ENCODE results near the gene WTAP. TPM values are rescaled to one million over a fixed set of nuclear protein-coding genes. Genes with fewer than 3 reads are reported as not detected.

Gene WTAP
- total and polyA plus RNA-seq, 12 donors = 56.8 to 162 (median 98.5) TPM

GRCh38 chr6:159801935-159802334 is 74.6 kb downstream of the WTAP start:
- intact Hi-C loops (cut with DNase I) = no loop called here
- Histone ChIP-seq H3K27me3 (no peaks in the 10 kb centered on the region), H3K27ac (no peak overlapping the region), H3K4me3 (no peak overlapping the region), H3K4me1 (replicated peaks in 1 of 2) (no peaks in the 10 kb centered on the region), H3K36me3 (replicated peaks in 1 of 2) (peaks cover 0 to 28% of the 10 kb centered on the region in 2 donors), H3K9me3 (replicated peaks in 1 of 3) (no peaks in the 10 kb centered on the region)
- 92 to 96% (median 95%) methylated on average over 8 of the region's 8 CpGs for WGBS, 4 donors
- DNase-seq = no peak
- TF ChIP-seq CTCF (IDR thresholded peaks at IDR 0.05) (no peak), POLR2A (IDR thresholded peaks at IDR 0.05) (no peak)

- Histone ChIP-seq H3K27me3 (no peaks in the 10 kb centered on the region), H3K4me1 (replicated peaks in 1 of 2) (no peaks in the 10 kb centered on the region), H3K36me3 (replicated peaks in 1 of 2) (peaks cover 0 to 3% of the 10 kb centered on the region in 2 donors), H3K9me3 (replicated peaks in 1 of 3) (no peaks in the 10 kb centered on the region), H3K27ac (no peak overlapping the region), H3K4me3 (no peak overlapping the region)
- DNase-seq = no peak
- 88 to 92% (median 91%) methylated on average over 10 of the region's 10 CpGs for WGBS, 4 donors
- intact Hi-C loops (cut with DNase I) = no loop called here
- TF ChIP-seq CTCF (IDR thresholded peaks at IDR 0.05) (no peak), POLR2A (IDR thresholded peaks at IDR 0.05) (no peak)
Measured at GRCh38 chr6:159804504-159804903, 77.2 kb downstream of the WTAP start.

- DNase-seq = no peak
- TF ChIP-seq POLR2A (IDR thresholded peaks at IDR 0.05) = no peak
- no peak for TF ChIP-seq CTCF (IDR thresholded peaks at IDR 0.05)
- 79 to 87% (median 86%) methylated on average over 6 of the region's 6 CpGs for WGBS, 4 donors
Measured at GRCh38 chr6:159805440-159806020, 78.2 kb downstream of the WTAP start.

More at GRCh38 chr6:159805440-159806020, 78.2 kb downstream of the WTAP start:
- Histone ChIP-seq H3K4me1 (replicated peaks in 1 of 2) (no peaks in the 10 kb centered on the region), H3K27me3 (no peaks in the 10 kb centered on the region), H3K27ac (no peak overlapping the region), H3K36me3 (replicated peaks in 1 of 2) (no peaks in the 10 kb centered on the region), H3K4me3 (no peak overlapping the region), H3K9me3 (replicated peaks in 1 of 3) (no peaks in the 10 kb centered on the region)
- intact Hi-C loops (cut with DNase I) = no loop called here

Small RNAs within 50 kb of the gene (small RNA-seq; reads per million reads assigned to genes)
- gene RNU4ATAC18P (0 reads per million in 2 donors), gene SNORA20 (153 to 223 reads per million in 2 donors), gene SNORA29 (0 reads per million in 2 donors)

Other genes starting within 250 kb of the WTAP start
- 1,000 to 10,000 TPM in 2 of 9 donors, 100 to 1,000 TPM in 7; 172 to 3,032 (median 451) TPM for gene SOD2, start 34.3 kb upstream of the WTAP start, total RNA-seq
- 100 to 1,000 TPM; 129 to 348 (median 208) TPM for gene SOD2, start 34.3 kb upstream of the WTAP start, polyA plus RNA-seq
- 100 to 1,000 TPM in 2 of 9 donors, 10 to 100 TPM in 6, 1 to 10 TPM in 1; 8.7 to 272 (median 19.0) TPM for gene ACAT2, start 34.5 kb downstream of the WTAP start, total RNA-seq
- 100 to 1,000 TPM in 1 of 3 donors, 10 to 100 TPM in 2; 10.1 to 305 (median 17.4) TPM for gene ACAT2, start 34.5 kb downstream of the WTAP start, polyA plus RNA-seq
- gene TCP1, start 62.1 kb downstream of the WTAP start, total RNA-seq = 100 to 1,000 TPM in 6 of 9 donors, 10 to 100 TPM in 3; 81.9 to 290 (median 124) TPM
- 100 to 1,000 TPM in 1 of 3 donors, 10 to 100 TPM in 2; 59.0 to 235 (median 88.8) TPM for gene TCP1, start 62.1 kb downstream of the WTAP start, polyA plus RNA-seq
- 100 to 1,000 TPM in 3 of 9 donors, 10 to 100 TPM in 6; 63.7 to 199 (median 78.5) TPM for gene MRPL18, start 63.0 kb downstream of the WTAP start, total RNA-seq
- gene MRPL18, start 63.0 kb downstream of the WTAP start, polyA plus RNA-seq = 100 to 1,000 TPM; 110 to 138 (median 132) TPM
- gene PNLDC1, start 72.8 kb downstream of the WTAP start, total RNA-seq = 1 to 10 TPM in 1 of 9 donors, under 1 TPM in 2, not detected in 6; 0.14 to 2.9 (median 0.39) TPM
- gene PNLDC1, start 72.8 kb downstream of the WTAP start, polyA plus RNA-seq = under 1 TPM in 2 of 3 donors, not detected in 1; 0.07 to 0.48 TPM
- under 1 TPM in 1 of 9 donors, not detected in 8; under 0.01 TPM for gene MAS1, start 163.5 kb downstream of the WTAP start, total RNA-seq
- under 1 TPM in 1 of 3 donors, not detected in 2; under 0.01 TPM for gene MAS1, start 163.5 kb downstream of the WTAP start, polyA plus RNA-seq
- 100 to 1,000 TPM in 2 of 9 donors, 10 to 100 TPM in 7; 72.6 to 154 (median 89.9) TPM for gene IGF2R, start 241.6 kb downstream of the WTAP start, total RNA-seq
- gene IGF2R, start 241.6 kb downstream of the WTAP start, polyA plus RNA-seq = 100 to 1,000 TPM in 1 of 3 donors, 10 to 100 TPM in 2; 17.1 to 114 (median 27.6) TPM